Measurements from ENCODE around the gene B3GNT5.
A peak's percentile ranks its signal among the peaks of the same experiment; 100 is the strongest.

Gene B3GNT5

DNA sequence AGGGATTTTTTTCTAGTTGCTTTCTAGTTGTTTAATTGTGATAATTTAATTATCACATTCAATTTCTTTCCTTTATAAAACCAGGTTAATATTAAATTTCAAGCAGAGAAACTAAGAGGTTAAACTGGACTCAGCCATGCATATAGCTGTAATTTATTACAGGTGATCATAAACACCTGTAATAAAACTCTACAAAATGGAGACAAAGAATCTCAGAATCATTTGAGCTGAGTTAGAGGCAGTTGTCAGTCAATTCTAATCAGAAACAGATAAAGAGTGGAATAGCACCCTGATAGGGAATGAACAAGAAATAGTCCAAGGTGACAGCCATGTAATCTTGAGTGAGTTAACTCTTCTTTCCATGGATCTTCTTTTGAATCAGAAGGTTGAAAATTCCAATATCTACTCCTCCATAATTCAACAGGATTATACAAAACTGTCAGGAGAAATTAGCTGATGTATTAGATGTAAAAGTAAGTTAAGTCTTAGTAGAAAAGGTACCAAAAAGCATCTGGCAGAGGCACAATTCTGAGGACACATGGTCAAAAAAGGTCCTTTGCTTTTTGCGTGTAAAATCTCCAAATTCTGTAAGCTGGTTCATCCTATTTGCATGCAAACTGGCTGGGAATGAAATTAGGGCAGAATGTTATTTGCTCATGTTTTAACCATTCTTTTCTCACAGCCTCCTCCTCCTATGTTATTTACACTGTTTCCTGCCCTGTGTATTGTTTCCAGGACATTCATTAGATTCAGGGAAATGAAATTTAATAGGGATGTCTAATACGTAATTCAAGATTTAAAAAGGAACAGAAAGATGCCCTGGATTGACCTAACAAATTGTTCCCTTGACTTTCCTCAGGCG, 39.4 kb upstream of the B3GNT5 start:
- TF ChIP-seq GABPA (IDR thresholded peaks at IDR 0.05; ENCODE audit: low read depth) (no peak), CTCF (IDR thresholded peaks at IDR 0.05; ENCODE audit: insufficient read depth, low read length) (no peak), POLR2AphosphoS5 (IDR thresholded peaks at IDR 0.05; ENCODE audit: low read depth) (no peak), SPI1 (IDR thresholded peaks at IDR 0.05; ENCODE audit: borderline replicate concordance, low read depth) (no peak), REST (IDR thresholded peaks at IDR 0.05; ENCODE audit: insufficient replicate concordance, low read depth) (no peak)
- H3K4me3 ChIP-seq (replicated peaks; ENCODE audit: insufficient read depth, low read length) = no peak overlapping the region
- H3K27me3 ChIP-seq (ENCODE audit: insufficient read depth, poor library complexity, severe bottlenecking) = no peaks in the 10 kb centered on the region
- peak overlapping the region; percentile 53 for H3K27ac ChIP-seq (replicated peaks)
- DNase-seq (ENCODE audit: low read depth in 1 of 2, low spot score in 1 of 2) = no peak

GRCh38 chr3:183214277-183214612, 38.8 kb upstream of the B3GNT5 start:
- no peak overlapping the region for H3K4me3 ChIP-seq (replicated peaks; ENCODE audit: insufficient read depth, low read length)
- no peaks in the 10 kb centered on the region for H3K27me3 ChIP-seq (ENCODE audit: insufficient read depth, poor library complexity, severe bottlenecking)
- H3K27ac ChIP-seq (replicated peaks) = no peak overlapping the region
- DNase-seq (ENCODE audit: low read depth in 1 of 2, low spot score in 1 of 2) = no peak
- TF ChIP-seq SPI1 (IDR thresholded peaks at IDR 0.05; ENCODE audit: borderline replicate concordance, low read depth) = no peak
- TF ChIP-seq CTCF (IDR thresholded peaks at IDR 0.05; ENCODE audit: insufficient read depth, low read length) = no peak
- TF ChIP-seq POLR2AphosphoS5 (IDR thresholded peaks at IDR 0.05; ENCODE audit: low read depth) = no peak
- TF ChIP-seq GABPA (IDR thresholded peaks at IDR 0.05; ENCODE audit: low read depth) = no peak
- no peak for TF ChIP-seq REST (IDR thresholded peaks at IDR 0.05; ENCODE audit: insufficient replicate concordance, low read depth)

GRCh38 chr3:183215591-183216202, 37.4 kb upstream of the B3GNT5 start:
- Histone ChIP-seq H3K27ac (replicated peaks) (no peak overlapping the region), H3K4me3 (replicated peaks; ENCODE audit: insufficient read depth, low read length) (no peak overlapping the region), H3K27me3 (ENCODE audit: insufficient read depth, poor library complexity, severe bottlenecking) (no peaks in the 10 kb centered on the region)
- no peak for DNase-seq (ENCODE audit: low read depth in 1 of 2, low spot score in 1 of 2)
- TF ChIP-seq GABPA (IDR thresholded peaks at IDR 0.05; ENCODE audit: low read depth) = no peak
- no peak for TF ChIP-seq SPI1 (IDR thresholded peaks at IDR 0.05; ENCODE audit: borderline replicate concordance, low read depth)
- no peak for TF ChIP-seq POLR2AphosphoS5 (IDR thresholded peaks at IDR 0.05; ENCODE audit: low read depth)

- TF ChIP-seq GABPA (IDR thresholded peaks at IDR 0.05; ENCODE audit: low read depth) (no peak), SPI1 (IDR thresholded peaks at IDR 0.05; ENCODE audit: borderline replicate concordance, low read depth) (no peak), POLR2AphosphoS5 (IDR thresholded peaks at IDR 0.05; ENCODE audit: low read depth) (no peak), REST (IDR thresholded peaks at IDR 0.05; ENCODE audit: insufficient replicate concordance, low read depth) (no peak), CTCF (IDR thresholded peaks at IDR 0.05; ENCODE audit: insufficient read depth, low read length) (no peak)
Measured at GRCh38 chr3:183217548-183218332, 35.3 kb upstream of the B3GNT5 start.

More at GRCh38 chr3:183217548-183218332, 35.3 kb upstream of the B3GNT5 start:
- DNase-seq (ENCODE audit: low read depth in 1 of 2, low spot score in 1 of 2) = peak in 1 of 2 experiments; percentile 14
- Histone ChIP-seq H3K4me3 (replicated peaks; ENCODE audit: insufficient read depth, low read length) (no peak overlapping the region), H3K27me3 (ENCODE audit: insufficient read depth, poor library complexity, severe bottlenecking) (no peaks in the 10 kb centered on the region), H3K27ac (replicated peaks) (no peak overlapping the region)

Measured in HL-60 (cell line).